IMR-90 (cell line): ENCODE measurements around the gene FCGR2B. TPM values are rescaled to one million over a fixed set of nuclear protein-coding genes. Genes with fewer than 3 reads are reported as not detected.

Source experiments
- ATAC-seq: fragments of 200-7000 bp; cut with Tn5 transposase; 2 replicates; pipeline ENCODE4 v1.9.1; 2020; ENCODE audit warnings: low read depth, mild to moderate bottlenecking, moderate library complexity
- BruUV-seq: library from RNA; stranded (reverse); fragments of 400-500 nt; replicated peaks from 2 replicates; lab custom pipeline; 2021; lab: Mats Ljungman, UMichigan
- CTCF ChIA-PET: fragments of 300-600 bp; formaldehyde crosslinking; extraction: SDS; loops from one replicate; lab custom pipeline; 2021; ENCODE audit warnings: antibody characterized with exemption; lab: Yijun Ruan, JAX
- POLR2A ChIA-PET: fragments of 300-600 bp; sonication (Branson Sonifier 250); formaldehyde crosslinking; loops from one replicate; lab custom pipeline; 2022; ENCODE audit warnings: antibody characterized with exemption; ENCODE audit not compliant: unreplicated experiment; lab: Charles Lee
- DNase-seq: peaks from one replicate; pipeline ENCODE4 v3.0.0; 2013
- H2AFZ ChIP-seq: replicated peaks from 2 replicates; pipeline ENCODE3; 2013; ENCODE audit warnings: low read length, mild to moderate bottlenecking; ENCODE audit not compliant: poor library complexity
- H2AK5ac ChIP-seq: 2 replicates; pipeline ENCODE4 v1.6.1; 2013; ENCODE audit warnings: low read depth, low read length, inconsistent platforms
- H2AK9ac ChIP-seq: replicated peaks from 2 replicates; pipeline ENCODE3; 2013; ENCODE audit warnings: mild to moderate bottlenecking, low read depth, low read length, moderate library complexity; ENCODE audit not compliant: poor library complexity
- H2BK120ac ChIP-seq: 2 replicates; pipeline ENCODE4 v1.6.1; 2013; ENCODE audit warnings: low read depth, low read length, inconsistent platforms
- H2BK15ac ChIP-seq: 3 replicates; pipeline ENCODE4 v1.6.1; 2013; ENCODE audit warnings: low read depth, low read length, inconsistent platforms
- H2BK20ac ChIP-seq: 2 replicates; pipeline ENCODE4 v1.6.1; 2013; ENCODE audit warnings: low read depth, mild to moderate bottlenecking, inconsistent platforms, low read length, moderate library complexity
- H2BK5ac ChIP-seq: 2 replicates; pipeline ENCODE4 v1.6.1; 2013; ENCODE audit warnings: mild to moderate bottlenecking, low read depth, low read length, inconsistent platforms; ENCODE audit not compliant: poor library complexity, severe bottlenecking
- H3K14ac ChIP-seq: replicated peaks from 2 replicates; pipeline ENCODE4 v1.6.1; 2013; ENCODE audit warnings: low read depth, low read length, inconsistent platforms
- H3K18ac ChIP-seq: 2 replicates; pipeline ENCODE4 v1.6.1; 2013; ENCODE audit warnings: low read depth, low read length, control low read depth
- H3K23ac ChIP-seq: 2 replicates; pipeline ENCODE4 v1.6.1; 2013; ENCODE audit warnings: low read depth, low read length, inconsistent platforms
- H3K27ac ChIP-seq: 2 replicates; pipeline ENCODE4 v1.5.1; 2013; ENCODE audit warnings: mild to moderate bottlenecking, control low read depth, low read length; ENCODE audit not compliant: insufficient read depth
- H3K27me3 ChIP-seq: 2 replicates; pipeline ENCODE4 v1.6.1; 2013; ENCODE audit warnings: low read length; ENCODE audit not compliant: control insufficient read depth, insufficient read depth
- H3K36me3 ChIP-seq: 2 replicates; pipeline ENCODE4 v1.6.1; 2013; ENCODE audit warnings: low read length, mixed read lengths; ENCODE audit not compliant: control insufficient read depth, insufficient read depth
- H3K4ac ChIP-seq: 2 replicates; pipeline ENCODE4 v1.6.1; 2013; ENCODE audit warnings: low read depth, low read length, inconsistent platforms
- H3K4me1 ChIP-seq: 2 replicates; pipeline ENCODE4 v1.6.1; 2013; ENCODE audit warnings: low read length, mixed read lengths; ENCODE audit not compliant: control insufficient read depth, insufficient read depth
- H3K4me2 ChIP-seq: 2 replicates; pipeline ENCODE4 v1.6.1; 2013; ENCODE audit warnings: low read depth, mild to moderate bottlenecking, control low read depth, low read length, moderate library complexity
- H3K4me3 ChIP-seq: 2 replicates; pipeline ENCODE4 v1.5.1; 2013; ENCODE audit warnings: low read depth, mild to moderate bottlenecking, control low read depth, low read length, moderate library complexity; ENCODE audit not compliant: insufficient read depth
- H3K56ac ChIP-seq: 2 replicates; pipeline ENCODE4 v1.6.1; 2013; ENCODE audit warnings: low read length, inconsistent platforms; ENCODE audit not compliant: insufficient read depth; ENCODE audit errors: extremely low read depth
- H3K79me1 ChIP-seq, 2 experiments: 2 replicates each; pipeline ENCODE4 v1.6.1; 2013; ENCODE audit warnings: low read length in 2 of 2, inconsistent platforms in 1 of 2, low read depth in 1 of 2
- H3K9ac ChIP-seq: 2 replicates; pipeline ENCODE4 v1.6.1; 2013; ENCODE audit warnings: low read depth, low read length, control low read depth
- H3K9me1 ChIP-seq: 2 replicates; pipeline ENCODE4 v1.6.1; 2013; ENCODE audit warnings: low read length, inconsistent platforms; ENCODE audit not compliant: insufficient read depth
- H3K9me3 ChIP-seq: 2 replicates; pipeline ENCODE4 v1.6.1; 2013; ENCODE audit warnings: low read length; ENCODE audit not compliant: control insufficient read depth, insufficient read depth
- H4K20me1 ChIP-seq: 2 replicates; pipeline ENCODE4 v1.6.1; 2013; ENCODE audit warnings: low read length, inconsistent platforms; ENCODE audit not compliant: insufficient read depth
- H4K5ac ChIP-seq: 2 replicates; pipeline ENCODE4 v1.6.1; 2013; ENCODE audit warnings: mild to moderate bottlenecking, low read depth, low read length, control low read depth
- H4K8ac ChIP-seq, 2 experiments: 2 replicates each; pipeline ENCODE4 v1.6.1; 2013; ENCODE audit warnings: low read depth in 2 of 2, low read length in 2 of 2, control low read depth in 1 of 2, inconsistent platforms in 1 of 2
- H4K91ac ChIP-seq: 2 replicates; pipeline ENCODE4 v1.6.1; 2013; ENCODE audit warnings: low read depth, low read length, inconsistent platforms; ENCODE audit not compliant: insufficient read depth
- MAZ ChIP-seq: IDR thresholded peaks from 2 replicates; pipeline ENCODE4 v1.6.1; 2012; ENCODE audit warnings: low read depth, mild to moderate bottlenecking, low read length, improper control_type of control experiment, moderate library complexity, borderline replicate concordance
- RAD21 ChIP-seq: IDR thresholded peaks from 2 replicates; pipeline ENCODE4 v1.6.1; 2012; ENCODE audit warnings: low read length, improper control_type of control experiment
- RFX5 ChIP-seq: IDR thresholded peaks from 2 replicates; pipeline ENCODE4 v1.8.0; 2012; ENCODE audit warnings: low read depth, mild to moderate bottlenecking, low read length, moderate library complexity
- SMC3 ChIP-seq: fragments of 150-350 bp; IDR thresholded peaks from 2 replicates; pipeline ENCODE4 v1.6.1; 2016; ENCODE audit warnings: low read depth, mild to moderate bottlenecking, antibody characterized with exemption, low read length, moderate library complexity
- WGBS, 2 experiments: methylation state at CpG; one replicate each; pipeline versions ENCODE4 v1.1.5 to v1.1.7; 2013; ENCODE audit warnings: missing lambda C conversion rate in 2 of 2; ENCODE audit not compliant: insufficient read length in 1 of 2; ENCODE audit errors: extremely low coverage in 2 of 2; 5-methylcytosine and 5-hydroxymethylcytosine counted together
- dilution Hi-C: fragments of 300-500 bp; cut with HindIII; formaldehyde crosslinking; loops from one replicate; pipeline ENCODE4 v1.14.3; 2018; ENCODE audit warnings: low sequenced_read_pairs; ENCODE audit not compliant: unreplicated experiment
- in situ Hi-C: fragments of 300-500 bp; cut with MboI; formaldehyde crosslinking; loops from 3 replicates; pipeline ENCODE4 v1.14.3; 2019; ENCODE audit warnings: low sequenced_read_pairs, inconsistent platforms, mixed read lengths
- intact Hi-C: fragments of 100-400 bp; cut with micrococcal nuclease; formaldehyde crosslinking; loops from 2 replicates; pipeline ENCODE4 v1.10.0; 2022
- polyA plus RNA-seq, 3 experiments: library from polyadenylated mRNA; depleted of rRNA; stranded (reverse); fragments of >200 nt; gene quantifications; 2 replicates each; pipeline ENCODE4 v1.2.3, GENCODE V29; 2012; ENCODE audit warnings: low replicate concordance in 1 of 3
- total RNA-seq: library from RNA; depleted of rRNA; stranded (reverse); fragments of >200 nt; gene quantifications from 2 replicates; pipeline ENCODE4 v1.2.3, GENCODE V29; 2012
- TF ChIP-seq, protein P1 (sequence below): fragments of 150-350 bp; IDR thresholded peaks from 2 replicates; pipeline ENCODE4 v1.6.1; 2017; ENCODE audit warnings: mild to moderate bottlenecking, antibody characterized with exemption, low read length, low read depth

The FCGR2B gene
- total and polyA plus RNA-seq, 2 of the 4 experiments (the other 2 are of a cell fraction): not detected

DNA sequence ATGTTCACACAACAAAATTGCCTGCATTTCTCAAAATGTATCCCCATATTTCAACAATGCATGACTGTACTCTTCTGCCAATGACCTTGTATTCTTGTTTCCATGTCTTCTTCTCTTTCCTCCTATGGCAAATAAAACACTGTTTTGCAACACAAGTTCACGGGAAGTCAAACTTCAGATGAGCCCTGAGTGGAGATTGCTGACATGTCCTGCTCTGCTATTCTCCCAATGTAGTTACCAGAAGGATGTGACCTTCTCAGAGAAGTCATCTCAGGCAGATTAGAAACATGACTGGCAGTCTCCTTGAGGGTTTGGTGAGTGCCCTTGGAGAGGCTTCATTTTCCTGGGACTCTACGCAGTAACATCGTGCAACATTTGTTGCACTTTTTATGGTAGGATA lies 15.6 kb downstream of the FCGR2B start:
- no peak for ATAC-seq
- H2BK20ac ChIP-seq: no peak overlapping the region
- H4K20me1 ChIP-seq: no peaks in the 10 kb centered on the region
- no peak overlapping the region for H3K9ac ChIP-seq
- H4K91ac ChIP-seq: no peak overlapping the region
- ChIA-PET CTCF (no interaction called here), POLR2A (no interaction called here)
- no peak overlapping the region for H2BK15ac ChIP-seq
- DNase-seq: no peak
- no peak overlapping the region for H3K23ac ChIP-seq
- H4K8ac ChIP-seq: no peak overlapping the region
- H3K27ac ChIP-seq: no peak overlapping the region
- no peaks in the 10 kb centered on the region for H3K9me3 ChIP-seq
- no peak overlapping the region for H3K4me2 ChIP-seq
- no peak overlapping the region for H3K18ac ChIP-seq
- no peaks in the 10 kb centered on the region for H3K36me3 ChIP-seq
- H2BK5ac ChIP-seq: no peak overlapping the region
- intact Hi-C loops (no loop called here), in situ Hi-C loops (no loop called here), dilution Hi-C loops (no loop called here)
- WGBS, 2 experiments: no CpG with 5 or more reads among the region's 3 CpGs
- no TSS peak for BruUV-seq
- H2BK120ac ChIP-seq: no peak overlapping the region
- H3K4me1 ChIP-seq: no peaks in the 10 kb centered on the region
- no peak overlapping the region for H3K4me3 ChIP-seq
- no peak overlapping the region for H2AFZ ChIP-seq
- H3K4ac ChIP-seq: no peak overlapping the region
- H3K9me1 ChIP-seq: no peaks in the 10 kb centered on the region
- no peak overlapping the region for H3K56ac ChIP-seq
- no peaks in the 10 kb centered on the region for H3K79me1 ChIP-seq
- no peak overlapping the region for H3K14ac ChIP-seq
- peaks cover 5% of the 10 kb centered on the region for H3K27me3 ChIP-seq
- no peak overlapping the region for H4K5ac ChIP-seq
- TF ChIP-seq MAZ: no peak
- TF ChIP-seq, protein P1, sequence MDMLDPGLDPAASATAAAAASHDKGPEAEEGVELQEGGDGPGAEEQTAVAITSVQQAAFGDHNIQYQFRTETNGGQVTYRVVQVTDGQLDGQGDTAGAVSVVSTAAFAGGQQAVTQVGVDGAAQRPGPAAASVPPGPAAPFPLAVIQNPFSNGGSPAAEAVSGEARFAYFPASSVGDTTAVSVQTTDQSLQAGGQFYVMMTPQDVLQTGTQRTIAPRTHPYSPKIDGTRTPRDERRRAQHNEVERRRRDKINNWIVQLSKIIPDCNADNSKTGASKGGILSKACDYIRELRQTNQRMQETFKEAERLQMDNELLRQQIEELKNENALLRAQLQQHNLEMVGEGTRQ: no peak
- no peak for TF ChIP-seq RFX5
- no peak for TF ChIP-seq RAD21
- no peak for TF ChIP-seq SMC3
- no peak overlapping the region for H2AK5ac ChIP-seq
- no peak overlapping the region for H2AK9ac ChIP-seq
